Measurements from ENCODE around the gene ABHD15.

DNA sequence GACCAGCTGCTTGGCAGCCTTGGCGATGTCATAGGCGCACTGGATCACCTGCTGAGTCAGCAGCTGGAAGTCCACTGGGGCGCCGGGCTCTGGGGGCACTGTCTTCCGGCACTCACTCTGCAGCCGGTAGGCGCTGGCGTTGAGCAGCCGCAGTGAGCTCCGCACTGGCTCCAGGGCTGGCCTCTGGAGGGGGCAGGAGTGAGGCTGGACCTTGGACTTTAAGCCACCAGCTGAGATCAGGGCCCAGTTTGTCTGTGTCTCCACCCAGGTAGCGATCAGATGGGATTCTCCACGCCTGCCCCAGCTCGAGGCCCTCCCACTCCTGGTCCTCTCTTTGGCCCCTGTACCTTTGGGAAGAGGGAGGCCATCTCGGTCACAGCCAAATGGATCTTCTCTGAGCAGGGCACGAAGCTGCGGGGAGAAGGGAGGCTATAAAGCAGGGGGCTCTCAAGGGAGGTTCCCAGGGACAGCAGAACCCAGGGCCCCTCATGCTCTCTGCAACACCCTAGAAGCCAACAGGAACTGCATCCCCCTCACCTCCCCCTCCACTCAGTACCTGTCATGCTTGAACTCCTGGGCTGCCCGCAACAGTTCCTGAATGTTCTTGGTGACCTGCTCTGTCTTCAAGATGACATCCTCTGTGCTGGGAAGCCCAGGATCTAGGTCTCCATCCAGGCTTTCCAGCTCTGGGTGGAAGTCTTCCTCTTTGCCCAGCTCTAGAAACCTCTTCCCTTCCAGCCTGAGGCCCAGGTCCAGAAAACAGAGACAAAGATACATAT, 8.1 kb upstream of the ABHD15 start:
- TF ChIP-seq, protein P1, sequence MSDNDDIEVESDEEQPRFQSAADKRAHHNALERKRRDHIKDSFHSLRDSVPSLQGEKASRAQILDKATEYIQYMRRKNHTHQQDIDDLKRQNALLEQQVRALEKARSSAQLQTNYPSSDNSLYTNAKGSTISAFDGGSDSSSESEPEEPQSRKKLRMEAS (IDR thresholded peaks at IDR 0.05): no peak
- TF ChIP-seq TAF1 (IDR thresholded peaks at IDR 0.05; ENCODE audit: low read depth): no peak
- TF ChIP-seq TCF12 (IDR thresholded peaks at IDR 0.05; ENCODE audit: low read depth): no peak
- TF ChIP-seq, protein P2, sequence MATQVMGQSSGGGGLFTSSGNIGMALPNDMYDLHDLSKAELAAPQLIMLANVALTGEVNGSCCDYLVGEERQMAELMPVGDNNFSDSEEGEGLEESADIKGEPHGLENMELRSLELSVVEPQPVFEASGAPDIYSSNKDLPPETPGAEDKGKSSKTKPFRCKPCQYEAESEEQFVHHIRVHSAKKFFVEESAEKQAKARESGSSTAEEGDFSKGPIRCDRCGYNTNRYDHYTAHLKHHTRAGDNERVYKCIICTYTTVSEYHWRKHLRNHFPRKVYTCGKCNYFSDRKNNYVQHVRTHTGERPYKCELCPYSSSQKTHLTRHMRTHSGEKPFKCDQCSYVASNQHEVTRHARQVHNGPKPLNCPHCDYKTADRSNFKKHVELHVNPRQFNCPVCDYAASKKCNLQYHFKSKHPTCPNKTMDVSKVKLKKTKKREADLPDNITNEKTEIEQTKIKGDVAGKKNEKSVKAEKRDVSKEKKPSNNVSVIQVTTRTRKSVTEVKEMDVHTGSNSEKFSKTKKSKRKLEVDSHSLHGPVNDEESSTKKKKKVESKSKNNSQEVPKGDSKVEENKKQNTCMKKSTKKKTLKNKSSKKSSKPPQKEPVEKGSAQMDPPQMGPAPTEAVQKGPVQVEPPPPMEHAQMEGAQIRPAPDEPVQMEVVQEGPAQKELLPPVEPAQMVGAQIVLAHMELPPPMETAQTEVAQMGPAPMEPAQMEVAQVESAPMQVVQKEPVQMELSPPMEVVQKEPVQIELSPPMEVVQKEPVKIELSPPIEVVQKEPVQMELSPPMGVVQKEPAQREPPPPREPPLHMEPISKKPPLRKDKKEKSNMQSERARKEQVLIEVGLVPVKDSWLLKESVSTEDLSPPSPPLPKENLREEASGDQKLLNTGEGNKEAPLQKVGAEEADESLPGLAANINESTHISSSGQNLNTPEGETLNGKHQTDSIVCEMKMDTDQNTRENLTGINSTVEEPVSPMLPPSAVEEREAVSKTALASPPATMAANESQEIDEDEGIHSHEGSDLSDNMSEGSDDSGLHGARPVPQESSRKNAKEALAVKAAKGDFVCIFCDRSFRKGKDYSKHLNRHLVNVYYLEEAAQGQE (IDR thresholded peaks at IDR 0.05; ENCODE audit: low read depth): no peak
- TF ChIP-seq EP300 (IDR thresholded peaks at IDR 0.05; ENCODE audit: borderline replicate concordance): no peak
- no peak for TF ChIP-seq EGR1 (IDR thresholded peaks at IDR 0.05)
